ENCODE results near the gene KNDC1. TPM values are rescaled to one million over a fixed set of nuclear protein-coding genes. Genes with fewer than 3 reads are reported as not detected.

Gene KNDC1
- total and polyA plus RNA-seq, 2 donors (not counting 1 experiment from before 2014, with no cell fraction given): 0.17 to 0.45 TPM

GRCh38 chr10:133117688-133118071 lies 42.3 kb upstream of the KNDC1 start:
- ATAC-seq (ENCODE audit: low read depth): no peak
- Histone ChIP-seq H3K79me2 (ENCODE audit: control insufficient read depth, insufficient read depth, low read length) (no peaks in the 10 kb centered on the region), H4K20me1 (ENCODE audit: control insufficient read depth, insufficient read depth, low read length, poor library complexity, severe bottlenecking) (no peaks in the 10 kb centered on the region), H3K4me2 (replicated peaks; ENCODE audit: low read depth, low read length, poor library complexity, severe bottlenecking) (no peak overlapping the region), H3K4me3 (ENCODE audit: control extremely low read depth in 1 of 5, extremely low read depth in 1 of 5, insufficient read depth in 1 of 5, low read depth in 2 of 5, low read length in 4 of 5) (no peak overlapping the region), H3K9ac (ENCODE audit: low read length) (no peak overlapping the region), H3K36me3 (replicated peaks in 1 of 2; ENCODE audit: control extremely low read depth in 1 of 2, control insufficient read depth in 1 of 2, extremely low read depth in 1 of 2, insufficient read depth in 2 of 2, low read length in 1 of 2) (no peaks in the 10 kb centered on the region), H2AFZ (ENCODE audit: insufficient read depth, low read depth, low read length, poor library complexity, severe bottlenecking) (no peak overlapping the region), H3K4me1 (ENCODE audit: control insufficient read depth in 2 of 2, insufficient read depth in 2 of 2, low read length in 2 of 2) (peaks cover 0 to 3% of the 10 kb centered on the region in 2 donors), H3K27ac (ENCODE audit: low read length in 2 of 2) (no peak overlapping the region), H3K27me3 (replicated peaks in 1 of 4; ENCODE audit: control extremely low read depth in 1 of 4, control insufficient read depth in 3 of 4, insufficient read depth in 4 of 4, low read length in 3 of 4) (no peaks in the 10 kb centered on the region), H3K9me3 (ENCODE audit: control extremely low read depth in 1 of 3, control insufficient read depth in 2 of 3, insufficient read depth in 1 of 3, low read length in 2 of 3) (peaks cover 0 to 53% (median 0%) of the 10 kb centered on the region in 3 donors)
- intact Hi-C loops (cut with micrococcal nuclease): no loop called here
- POLR2A ChIA-PET: no interaction called here
- Mint-ChIP-seq H3K27ac (no peak overlapping the region), H3K9me3 (ENCODE audit: insufficient read depth) (peaks cover 7% of the 10 kb centered on the region), H3K27me3 (peaks cover 3% of the 10 kb centered on the region), H3K4me1 (no peaks in the 10 kb centered on the region), H3K4me3 (no peak overlapping the region)
- 74% methylated on average over 6 of the region's 8 CpGs for WGBS (ENCODE audit: insufficient coverage)
- CTCF ChIA-PET: no interaction called here
- DNase-seq: no peak
- TF ChIP-seq, protein P1, sequence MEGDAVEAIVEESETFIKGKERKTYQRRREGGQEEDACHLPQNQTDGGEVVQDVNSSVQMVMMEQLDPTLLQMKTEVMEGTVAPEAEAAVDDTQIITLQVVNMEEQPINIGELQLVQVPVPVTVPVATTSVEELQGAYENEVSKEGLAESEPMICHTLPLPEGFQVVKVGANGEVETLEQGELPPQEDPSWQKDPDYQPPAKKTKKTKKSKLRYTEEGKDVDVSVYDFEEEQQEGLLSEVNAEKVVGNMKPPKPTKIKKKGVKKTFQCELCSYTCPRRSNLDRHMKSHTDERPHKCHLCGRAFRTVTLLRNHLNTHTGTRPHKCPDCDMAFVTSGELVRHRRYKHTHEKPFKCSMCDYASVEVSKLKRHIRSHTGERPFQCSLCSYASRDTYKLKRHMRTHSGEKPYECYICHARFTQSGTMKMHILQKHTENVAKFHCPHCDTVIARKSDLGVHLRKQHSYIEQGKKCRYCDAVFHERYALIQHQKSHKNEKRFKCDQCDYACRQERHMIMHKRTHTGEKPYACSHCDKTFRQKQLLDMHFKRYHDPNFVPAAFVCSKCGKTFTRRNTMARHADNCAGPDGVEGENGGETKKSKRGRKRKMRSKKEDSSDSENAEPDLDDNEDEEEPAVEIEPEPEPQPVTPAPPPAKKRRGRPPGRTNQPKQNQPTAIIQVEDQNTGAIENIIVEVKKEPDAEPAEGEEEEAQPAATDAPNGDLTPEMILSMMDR (IDR thresholded peaks at IDR 0.05): no peak
- no peak for TF ChIP-seq EZH2 (IDR thresholded peaks at IDR 0.05; ENCODE audit: borderline replicate concordance, insufficient read depth, low read depth, low read length, poor library complexity, severe bottlenecking)

- ChIA-PET POLR2A (no interaction called here), CTCF (no interaction called here)
- Histone ChIP-seq H2AFZ (ENCODE audit: insufficient read depth, low read depth, low read length, poor library complexity, severe bottlenecking) (no peak overlapping the region), H3K9ac (ENCODE audit: low read length) (no peak overlapping the region), H3K4me1 (ENCODE audit: control insufficient read depth in 2 of 2, insufficient read depth in 2 of 2, low read length in 2 of 2) (peaks cover 0 to 3% of the 10 kb centered on the region in 2 donors), H3K4me3 (ENCODE audit: control extremely low read depth in 1 of 5, extremely low read depth in 1 of 5, insufficient read depth in 1 of 5, low read depth in 2 of 5, low read length in 4 of 5) (no peak overlapping the region), H3K27ac (ENCODE audit: low read length in 2 of 2) (no peak overlapping the region), H3K9me3 (ENCODE audit: control extremely low read depth in 1 of 3, control insufficient read depth in 2 of 3, insufficient read depth in 1 of 3, low read length in 2 of 3) (peaks cover 0 to 39% (median 0%) of the 10 kb centered on the region in 3 donors), H3K4me2 (replicated peaks; ENCODE audit: low read depth, low read length, poor library complexity, severe bottlenecking) (no peak overlapping the region), H3K27me3 (replicated peaks in 1 of 4; ENCODE audit: control extremely low read depth in 1 of 4, control insufficient read depth in 3 of 4, insufficient read depth in 4 of 4, low read length in 3 of 4) (peaks cover 0 to 22% (median 0%) of the 10 kb centered on the region in 4 experiments), H3K79me2 (ENCODE audit: control insufficient read depth, insufficient read depth, low read length) (no peaks in the 10 kb centered on the region), H4K20me1 (ENCODE audit: control insufficient read depth, insufficient read depth, low read length, poor library complexity, severe bottlenecking) (no peaks in the 10 kb centered on the region), H3K36me3 (replicated peaks in 1 of 2; ENCODE audit: control extremely low read depth in 1 of 2, control insufficient read depth in 1 of 2, extremely low read depth in 1 of 2, insufficient read depth in 2 of 2, low read length in 1 of 2) (no peaks in the 10 kb centered on the region)
- H3K4me3 Mint-ChIP-seq: no peak overlapping the region
- 98% methylated on average over 8 of the region's 8 CpGs for WGBS (ENCODE audit: insufficient coverage)
- DNase-seq (no peak), ATAC-seq (ENCODE audit: low read depth) (no peak)
- intact Hi-C loops (cut with micrococcal nuclease): no loop called here
- TF ChIP-seq, protein P1 (IDR thresholded peaks at IDR 0.05): no peak
- TF ChIP-seq EZH2 (IDR thresholded peaks at IDR 0.05; ENCODE audit: borderline replicate concordance, insufficient read depth, low read depth, low read length, poor library complexity, severe bottlenecking): no peak
- no peaks in the 10 kb centered on the region for H3K4me1 Mint-ChIP-seq
- no peak overlapping the region for H3K27ac Mint-ChIP-seq
- peaks cover 7% of the 10 kb centered on the region for H3K27me3 Mint-ChIP-seq
- H3K9me3 Mint-ChIP-seq (ENCODE audit: insufficient read depth): peaks cover 7% of the 10 kb centered on the region
These were observed 38.5 kb upstream of the KNDC1 start for GRCh38 chr10:133121479-133121878.
